ENCODE data around the gene FOXK2.
A peak's percentile ranks its signal among the peaks of the same experiment; 100 is the strongest.
"Not testable (repeated sequence)": the region's sequence is repeated elsewhere in the genome, so short reads cannot be mapped to it uniquely, and the experiment has no call there.

FOXK2 gene

DNA sequence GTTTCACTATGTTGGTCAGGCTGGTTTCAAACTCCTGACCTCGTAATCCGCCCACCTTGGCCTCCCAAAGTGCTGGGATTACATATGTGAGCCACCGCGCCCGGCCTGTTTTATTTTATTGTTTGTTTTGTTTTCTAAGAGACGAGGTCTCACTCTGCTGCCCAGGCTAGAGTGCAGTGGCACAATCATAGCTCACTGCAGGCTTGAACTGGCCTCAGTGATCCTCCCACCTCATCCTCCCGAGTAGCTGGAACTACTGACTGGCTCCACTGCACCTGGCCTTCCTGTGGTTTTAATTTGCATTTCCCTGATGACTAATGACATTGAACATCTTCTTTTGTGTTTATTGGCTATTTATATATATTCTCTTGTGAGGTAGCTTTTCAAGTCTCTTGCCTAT lies 13.1 kb upstream of the FOXK2 start:
- H3K36me3 ChIP-seq (ENCODE audit: control insufficient read depth in 2 of 2, insufficient read depth in 2 of 2, low read length in 2 of 2); H3K9me3 ChIP-seq (ENCODE audit: control insufficient read depth in 2 of 2, low read length in 2 of 2); H3K4me1 ChIP-seq (ENCODE audit: control insufficient read depth in 2 of 2, insufficient read depth in 2 of 2, low read length in 2 of 2); H3K9ac ChIP-seq (ENCODE audit: low read depth in 1 of 2, low read length in 2 of 2); H3K4me3 ChIP-seq (ENCODE audit: low read length in 2 of 2); H3K27me3 ChIP-seq (ENCODE audit: control insufficient read depth in 2 of 2, insufficient read depth in 2 of 2, low read length in 2 of 2); H3K27ac ChIP-seq (ENCODE audit: low read depth in 2 of 2, low read length in 2 of 2): not testable (repeated sequence)

DNA sequence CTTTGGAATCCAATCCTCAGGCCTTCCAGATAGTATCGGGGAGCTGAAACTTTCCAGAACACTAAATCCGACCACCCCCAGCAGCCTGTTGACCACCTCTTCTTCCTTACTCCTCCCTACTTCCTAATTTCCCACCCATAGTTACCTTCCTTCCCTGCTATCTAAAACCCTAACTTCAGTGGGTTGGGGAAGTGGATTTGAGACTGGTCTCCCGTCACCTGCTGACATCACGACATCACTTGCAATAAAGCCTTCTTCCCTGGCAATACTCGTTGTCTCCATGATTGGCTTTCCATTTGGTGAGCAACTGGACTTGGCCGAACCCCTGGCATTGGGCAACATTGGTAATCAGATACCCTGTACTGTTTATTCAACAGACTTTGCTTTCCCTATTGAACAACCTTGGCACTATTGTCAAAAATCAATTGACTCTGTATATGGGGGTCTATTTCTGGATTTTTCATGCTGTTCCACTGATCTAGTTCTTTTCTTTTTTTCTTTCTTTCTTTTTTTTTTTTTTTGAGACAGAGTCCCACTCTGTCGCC lies 11.8 kb upstream of the FOXK2 start:
- H3K9me3 ChIP-seq (ENCODE audit: control insufficient read depth in 2 of 2, low read length in 2 of 2), result no peaks in the 10 kb centered on the region
- no peaks in the 10 kb centered on the region for H3K36me3 ChIP-seq (ENCODE audit: control insufficient read depth in 2 of 2, insufficient read depth in 2 of 2, low read length in 2 of 2)
- H3K27me3 ChIP-seq (ENCODE audit: control insufficient read depth in 2 of 2, insufficient read depth in 2 of 2, low read length in 2 of 2), result no peaks in the 10 kb centered on the region
- no peaks in the 10 kb centered on the region for H3K4me1 ChIP-seq (ENCODE audit: control insufficient read depth in 2 of 2, insufficient read depth in 2 of 2, low read length in 2 of 2)
- no peak overlapping the region for H3K9ac ChIP-seq (ENCODE audit: low read depth in 1 of 2, low read length in 2 of 2)
- H3K4me3 ChIP-seq (ENCODE audit: low read length in 2 of 2), result no peak overlapping the region
- H3K27ac ChIP-seq (ENCODE audit: low read depth in 2 of 2, low read length in 2 of 2), result no peak overlapping the region

DNA sequence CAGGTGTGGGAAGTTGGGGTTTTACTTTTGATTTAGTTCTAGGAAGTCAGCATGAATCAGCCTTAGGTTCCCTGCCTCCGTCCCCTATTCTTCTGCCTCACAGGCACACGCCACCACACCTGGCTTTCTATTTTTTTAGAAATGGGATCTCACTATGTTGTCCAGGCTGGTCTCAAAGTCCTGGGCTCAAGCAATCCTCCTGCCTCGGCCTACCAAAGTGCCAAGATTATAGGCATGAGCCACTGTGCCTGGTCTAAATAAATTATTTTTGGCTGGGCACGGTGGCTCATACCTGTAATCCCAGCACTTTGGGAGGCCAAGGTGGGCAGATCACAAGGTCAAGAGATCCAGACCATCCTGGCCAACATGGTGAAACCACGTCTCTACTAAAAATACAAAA lies 7.9 kb upstream of the FOXK2 start:
- not testable (repeated sequence) for H3K9ac ChIP-seq (ENCODE audit: low read depth in 1 of 2, low read length in 2 of 2); H3K27ac ChIP-seq (ENCODE audit: low read depth in 2 of 2, low read length in 2 of 2); H3K27me3 ChIP-seq (ENCODE audit: control insufficient read depth in 2 of 2, insufficient read depth in 2 of 2, low read length in 2 of 2); H3K9me3 ChIP-seq (ENCODE audit: control insufficient read depth in 2 of 2, low read length in 2 of 2); H3K4me1 ChIP-seq (ENCODE audit: control insufficient read depth in 2 of 2, insufficient read depth in 2 of 2, low read length in 2 of 2); H3K4me3 ChIP-seq (ENCODE audit: low read length in 2 of 2); H3K36me3 ChIP-seq (ENCODE audit: control insufficient read depth in 2 of 2, insufficient read depth in 2 of 2, low read length in 2 of 2)

DNA sequence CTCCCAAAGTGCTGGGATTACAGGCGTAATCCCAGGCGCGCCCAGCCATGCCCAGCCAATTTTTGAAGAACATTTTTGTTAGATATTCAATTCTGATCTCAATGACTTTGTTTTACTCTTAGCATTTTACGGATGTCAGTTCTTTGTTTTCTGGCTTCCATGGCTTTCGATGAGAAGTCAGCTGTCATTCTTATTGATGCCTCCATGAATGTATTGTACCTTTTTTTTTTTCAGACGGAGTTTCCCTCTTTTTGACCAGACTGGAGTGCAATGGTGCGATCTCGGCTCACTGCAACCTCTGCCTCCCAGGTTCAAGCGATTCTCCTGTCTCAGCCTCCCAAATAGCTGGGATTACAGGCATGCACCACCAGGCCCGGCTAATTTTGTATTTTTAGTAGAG lies 5.7 kb upstream of the FOXK2 start:
- H3K4me1 ChIP-seq (ENCODE audit: control insufficient read depth in 2 of 2, insufficient read depth in 2 of 2, low read length in 2 of 2); H3K27me3 ChIP-seq (ENCODE audit: control insufficient read depth in 2 of 2, insufficient read depth in 2 of 2, low read length in 2 of 2); H3K4me3 ChIP-seq (ENCODE audit: low read length in 2 of 2); H3K9me3 ChIP-seq (ENCODE audit: control insufficient read depth in 2 of 2, low read length in 2 of 2); H3K27ac ChIP-seq (ENCODE audit: low read depth in 2 of 2, low read length in 2 of 2); H3K9ac ChIP-seq (ENCODE audit: low read depth in 1 of 2, low read length in 2 of 2); H3K36me3 ChIP-seq (ENCODE audit: control insufficient read depth in 2 of 2, insufficient read depth in 2 of 2, low read length in 2 of 2): not testable (repeated sequence)

DNA sequence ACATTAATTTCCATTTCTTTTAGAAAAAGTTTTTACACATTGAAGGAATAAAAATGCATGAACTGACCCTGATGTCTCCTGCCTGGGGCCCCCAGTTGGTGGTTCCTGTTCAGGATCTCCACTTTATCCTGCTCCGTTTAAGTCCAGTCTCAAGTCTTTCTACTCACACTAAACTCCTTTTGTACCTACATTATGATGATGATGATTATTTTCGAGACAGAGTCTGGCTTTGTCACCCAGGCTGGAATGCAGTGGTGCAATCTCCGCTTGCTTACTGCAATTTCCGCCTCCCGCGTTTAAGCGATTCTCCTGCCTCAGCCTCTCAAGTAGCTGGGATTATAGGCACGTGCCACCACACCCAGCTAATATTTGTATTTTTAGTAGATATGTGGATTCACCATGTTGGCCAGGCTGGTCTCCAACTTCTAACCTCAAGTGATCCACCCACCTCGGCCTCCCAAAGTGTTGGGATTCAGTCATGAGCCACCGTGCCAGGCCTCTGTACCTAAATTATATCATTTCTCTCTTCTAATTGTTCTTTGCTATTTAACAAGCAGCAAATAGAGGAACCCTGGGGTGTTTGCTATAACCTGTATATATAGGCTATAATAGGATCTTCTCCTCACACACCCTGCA lies 2.2 kb upstream of the FOXK2 start:
- Histone ChIP-seq H3K9me3 (ENCODE audit: control insufficient read depth in 2 of 2, low read length in 2 of 2) (no peaks in the 10 kb centered on the region), H3K27me3 (ENCODE audit: control insufficient read depth in 2 of 2, insufficient read depth in 2 of 2, low read length in 2 of 2) (no peaks in the 10 kb centered on the region), H3K36me3 (ENCODE audit: control insufficient read depth in 2 of 2, insufficient read depth in 2 of 2, low read length in 2 of 2) (no peaks in the 10 kb centered on the region), H3K27ac (ENCODE audit: low read depth in 2 of 2, low read length in 2 of 2) (no peak overlapping the region), H3K4me3 (ENCODE audit: low read length in 2 of 2) (no peak overlapping the region), H3K9ac (ENCODE audit: low read depth in 1 of 2, low read length in 2 of 2) (no peak overlapping the region), H3K4me1 (ENCODE audit: control insufficient read depth in 2 of 2, insufficient read depth in 2 of 2, low read length in 2 of 2) (peaks cover 2 to 6% of the 10 kb centered on the region in 2 donors)

DNA sequence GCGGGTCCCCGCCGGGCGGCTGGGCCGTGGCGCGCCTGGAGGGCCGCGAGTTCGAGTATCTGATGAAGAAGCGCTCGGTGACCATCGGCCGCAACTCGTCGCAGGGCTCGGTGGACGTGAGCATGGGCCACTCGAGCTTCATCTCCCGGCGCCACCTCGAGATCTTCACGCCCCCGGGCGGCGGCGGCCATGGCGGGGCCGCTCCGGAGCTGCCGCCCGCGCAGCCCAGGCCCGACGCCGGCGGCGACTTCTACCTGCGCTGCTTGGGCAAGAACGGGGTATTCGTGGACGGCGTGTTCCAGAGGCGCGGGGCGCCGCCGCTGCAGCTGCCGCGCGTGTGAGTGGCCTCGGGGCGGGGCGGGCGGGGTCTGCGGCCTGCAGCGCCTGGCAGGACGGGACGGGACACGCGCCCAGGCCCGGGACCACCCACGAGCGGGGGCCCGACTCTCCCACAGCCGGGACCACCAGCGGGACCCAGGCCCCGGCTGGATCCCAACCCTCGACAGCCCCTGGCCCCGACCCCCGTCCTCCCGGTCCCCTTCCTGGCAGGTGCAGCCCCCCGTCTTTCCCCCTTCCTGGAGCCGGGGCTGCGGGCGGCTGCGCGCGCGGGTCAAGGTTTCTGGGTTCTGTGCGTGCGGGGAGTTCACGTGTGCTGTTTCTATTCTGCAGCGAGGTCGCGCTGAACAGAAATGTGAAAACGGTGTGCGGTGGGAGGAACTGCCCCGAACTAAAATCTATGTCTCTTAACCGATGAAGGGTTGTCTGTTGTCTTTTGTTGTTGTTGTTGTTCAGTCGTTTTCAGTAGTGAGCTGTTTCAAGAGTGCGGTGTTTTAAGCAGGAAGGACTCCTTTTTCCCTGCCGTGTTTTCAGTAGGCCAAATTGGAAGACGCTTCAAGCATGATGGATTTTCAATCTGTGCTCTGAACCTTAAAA lies 705 bp downstream of the FOXK2 start:
- H3K27ac ChIP-seq (ENCODE audit: low read depth in 2 of 2, low read length in 2 of 2), result peak overlapping the region; percentile 42 to 63
- peak overlapping the region; percentile 48 to 69 for H3K9ac ChIP-seq (ENCODE audit: low read depth in 1 of 2, low read length in 2 of 2)
- no peaks in the 10 kb centered on the region for H3K36me3 ChIP-seq (ENCODE audit: control insufficient read depth in 2 of 2, insufficient read depth in 2 of 2, low read length in 2 of 2)
- no peaks in the 10 kb centered on the region for H3K27me3 ChIP-seq (ENCODE audit: control insufficient read depth in 2 of 2, insufficient read depth in 2 of 2, low read length in 2 of 2)
- H3K9me3 ChIP-seq (ENCODE audit: control insufficient read depth in 2 of 2, low read length in 2 of 2), result no peaks in the 10 kb centered on the region
- peaks cover 2 to 6% of the 10 kb centered on the region in 2 donors for H3K4me1 ChIP-seq (ENCODE audit: control insufficient read depth in 2 of 2, insufficient read depth in 2 of 2, low read length in 2 of 2)
- peak overlapping the region; percentile 69 to 74 for H3K4me3 ChIP-seq (ENCODE audit: low read length in 2 of 2)

DNA sequence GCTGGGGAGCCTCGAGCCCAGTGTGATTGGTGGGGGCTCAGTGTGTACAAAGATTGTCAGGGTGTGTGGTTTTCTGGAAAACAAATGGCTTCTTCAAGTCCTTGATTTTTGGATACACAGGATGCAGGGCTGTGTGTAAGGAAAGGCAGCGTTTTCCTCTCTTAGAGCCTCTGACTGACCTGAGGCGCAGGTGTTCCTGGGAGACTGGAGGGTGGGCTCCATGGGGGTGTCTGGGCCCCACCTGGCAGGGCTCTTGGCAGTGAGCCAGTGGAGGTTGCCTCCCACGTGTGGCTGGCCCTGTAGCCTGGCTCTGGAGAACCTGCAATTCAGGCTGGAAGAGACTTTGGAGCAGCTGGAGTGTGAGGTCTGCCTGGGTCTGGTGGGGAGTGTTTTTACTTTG lies 5.0 kb downstream of the FOXK2 start:
- H3K36me3 ChIP-seq (ENCODE audit: control insufficient read depth in 2 of 2, insufficient read depth in 2 of 2, low read length in 2 of 2), result no peaks in the 10 kb centered on the region

DNA sequence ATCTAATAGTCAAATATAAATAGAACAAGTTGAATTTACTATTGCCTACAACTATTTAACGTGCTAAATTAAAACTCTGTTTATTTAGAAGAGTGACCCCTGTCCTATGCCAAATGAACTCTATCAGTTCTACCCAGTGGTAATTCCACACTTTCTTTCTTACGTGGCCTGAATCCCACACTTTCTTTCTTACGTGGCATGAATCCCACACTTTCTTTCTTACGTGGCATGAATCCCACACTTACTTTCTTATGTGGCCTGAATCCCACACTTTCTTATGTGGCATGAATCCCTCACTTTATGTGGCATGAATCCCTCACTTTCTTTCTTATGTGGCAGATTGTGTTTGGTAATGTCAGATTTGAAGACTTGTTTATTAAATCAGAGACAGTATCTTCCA lies 6.2 kb downstream of the FOXK2 start:
- Histone ChIP-seq H3K27me3 (ENCODE audit: control insufficient read depth in 2 of 2, insufficient read depth in 2 of 2, low read length in 2 of 2) (no peaks in the 10 kb centered on the region), H3K4me3 (ENCODE audit: low read length in 2 of 2) (no peak overlapping the region), H3K27ac (ENCODE audit: low read depth in 2 of 2, low read length in 2 of 2) (no peak overlapping the region), H3K4me1 (ENCODE audit: control insufficient read depth in 2 of 2, insufficient read depth in 2 of 2, low read length in 2 of 2) (peaks cover 11 to 12% of the 10 kb centered on the region in 2 donors), H3K36me3 (ENCODE audit: control insufficient read depth in 2 of 2, insufficient read depth in 2 of 2, low read length in 2 of 2) (no peaks in the 10 kb centered on the region), H3K9me3 (ENCODE audit: control insufficient read depth in 2 of 2, low read length in 2 of 2) (no peaks in the 10 kb centered on the region), H3K9ac (ENCODE audit: low read depth in 1 of 2, low read length in 2 of 2) (no peak overlapping the region)

More for the DNA sequence above, 5.0 kb downstream of the FOXK2 start:
- H3K27ac ChIP-seq (ENCODE audit: low read depth in 2 of 2, low read length in 2 of 2), result no peak overlapping the region
- no peak overlapping the region for H3K9ac ChIP-seq (ENCODE audit: low read depth in 1 of 2, low read length in 2 of 2)
- no peaks in the 10 kb centered on the region for H3K27me3 ChIP-seq (ENCODE audit: control insufficient read depth in 2 of 2, insufficient read depth in 2 of 2, low read length in 2 of 2)
- H3K9me3 ChIP-seq (ENCODE audit: control insufficient read depth in 2 of 2, low read length in 2 of 2), result no peaks in the 10 kb centered on the region
- peaks cover 6 to 13% of the 10 kb centered on the region in 2 donors for H3K4me1 ChIP-seq (ENCODE audit: control insufficient read depth in 2 of 2, insufficient read depth in 2 of 2, low read length in 2 of 2)
- H3K4me3 ChIP-seq (ENCODE audit: low read length in 2 of 2), result no peak overlapping the region

DNA sequence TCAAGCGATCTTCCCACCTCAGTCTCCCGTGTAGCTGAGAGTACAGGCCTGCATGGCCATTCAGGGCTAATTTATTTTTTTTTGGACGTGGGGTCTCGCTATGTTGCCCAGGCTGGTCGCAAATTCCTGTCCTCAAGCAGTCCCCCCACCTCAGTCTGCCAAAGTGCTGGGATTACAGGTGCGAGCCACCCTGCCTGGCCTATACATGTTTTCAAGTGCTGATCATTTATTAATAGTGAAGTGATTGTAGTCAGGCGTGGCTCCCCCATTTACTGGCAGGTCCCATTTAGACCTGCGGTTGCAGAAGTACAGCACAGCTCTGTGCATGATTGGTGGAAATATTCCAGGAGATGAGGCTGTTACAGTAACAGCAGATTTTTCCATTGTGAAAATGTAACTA lies 8.4 kb downstream of the FOXK2 start:
- H3K36me3 ChIP-seq (ENCODE audit: control insufficient read depth in 2 of 2, insufficient read depth in 2 of 2, low read length in 2 of 2), result no peaks in the 10 kb centered on the region
- no peaks in the 10 kb centered on the region for H3K9me3 ChIP-seq (ENCODE audit: control insufficient read depth in 2 of 2, low read length in 2 of 2)
- no peak overlapping the region for H3K27ac ChIP-seq (ENCODE audit: low read depth in 2 of 2, low read length in 2 of 2)
- peaks cover 7 to 13% of the 10 kb centered on the region in 2 donors for H3K4me1 ChIP-seq (ENCODE audit: control insufficient read depth in 2 of 2, insufficient read depth in 2 of 2, low read length in 2 of 2)
- H3K4me3 ChIP-seq (ENCODE audit: low read length in 2 of 2), result no peak overlapping the region
- no peaks in the 10 kb centered on the region for H3K27me3 ChIP-seq (ENCODE audit: control insufficient read depth in 2 of 2, insufficient read depth in 2 of 2, low read length in 2 of 2)
- no peak overlapping the region for H3K9ac ChIP-seq (ENCODE audit: low read depth in 1 of 2, low read length in 2 of 2)

Measured in mucosa of rectum (tissue), 2 donors.